ENCODE results near the gene ZNF774. TPM values are rescaled to one million over a fixed set of nuclear protein-coding genes. Genes with fewer than 3 reads are reported as not detected.

The ZNF774 gene
- total and polyA plus RNA-seq, 2 of the 13 experiments (the other 11 are each of a cell fraction or from before 2014, with no cell fraction given): 0.59 to 1.4 TPM

- TF ChIP-seq KDM3A (CRISPR knock-in tag; IDR thresholded peaks at IDR 0.05; ENCODE audit: low read depth): no peak
- 0 out of 2 replicates have a peak, but pooled peaks have one; percentile 53 for TF ChIP-seq ZNF724P (CRISPR knock-in tag; IDR thresholded peaks at IDR 0.05; ENCODE audit: borderline replicate concordance)
- TF ChIP-seq, protein P1, sequence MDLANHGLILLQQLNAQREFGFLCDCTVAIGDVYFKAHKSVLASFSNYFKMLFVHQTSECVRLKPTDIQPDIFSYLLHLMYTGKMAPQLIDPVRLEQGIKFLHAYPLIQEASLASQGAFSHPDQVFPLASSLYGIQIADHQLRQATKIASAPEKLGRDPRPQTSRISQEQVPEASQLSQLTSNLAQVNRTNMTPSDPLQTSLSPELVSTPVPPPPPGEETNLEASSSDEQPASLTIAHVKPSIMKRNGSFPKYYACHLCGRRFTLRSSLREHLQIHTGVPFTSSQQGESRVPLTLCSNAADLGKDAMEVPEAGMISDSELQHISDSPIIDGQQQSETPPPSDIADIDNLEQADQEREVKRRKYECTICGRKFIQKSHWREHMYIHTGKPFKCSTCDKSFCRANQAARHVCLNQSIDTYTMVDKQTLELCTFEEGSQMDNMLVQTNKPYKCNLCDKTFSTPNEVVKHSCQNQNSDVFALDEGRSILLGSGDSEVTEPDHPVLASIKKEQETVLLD (CRISPR knock-in tag; IDR thresholded peaks at IDR 0.05; ENCODE audit: low read depth): no peak
- TF ChIP-seq, protein P2, sequence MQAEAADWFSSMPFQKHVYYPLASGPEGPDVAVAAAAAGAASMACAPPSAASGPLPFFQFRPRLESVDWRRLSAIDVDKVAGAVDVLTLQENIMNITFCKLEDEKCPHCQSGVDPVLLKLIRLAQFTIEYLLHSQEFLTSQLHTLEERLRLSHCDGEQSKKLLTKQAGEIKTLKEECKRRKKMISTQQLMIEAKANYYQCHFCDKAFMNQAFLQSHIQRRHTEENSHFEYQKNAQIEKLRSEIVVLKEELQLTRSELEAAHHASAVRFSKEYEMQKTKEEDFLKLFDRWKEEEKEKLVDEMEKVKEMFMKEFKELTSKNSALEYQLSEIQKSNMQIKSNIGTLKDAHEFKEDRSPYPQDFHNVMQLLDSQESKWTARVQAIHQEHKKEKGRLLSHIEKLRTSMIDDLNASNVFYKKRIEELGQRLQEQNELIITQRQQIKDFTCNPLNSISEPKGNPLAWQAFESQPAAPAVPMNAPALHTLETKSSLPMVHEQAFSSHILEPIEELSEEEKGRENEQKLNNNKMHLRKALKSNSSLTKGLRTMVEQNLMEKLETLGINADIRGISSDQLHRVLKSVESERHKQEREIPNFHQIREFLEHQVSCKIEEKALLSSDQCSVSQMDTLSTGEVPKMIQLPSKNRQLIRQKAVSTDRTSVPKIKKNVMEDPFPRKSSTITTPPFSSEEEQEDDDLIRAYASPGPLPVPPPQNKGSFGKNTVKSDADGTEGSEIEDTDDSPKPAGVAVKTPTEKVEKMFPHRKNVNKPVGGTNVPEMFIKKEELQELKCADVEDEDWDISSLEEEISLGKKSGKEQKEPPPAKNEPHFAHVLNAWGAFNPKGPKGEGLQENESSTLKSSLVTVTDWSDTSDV (CRISPR knock-in tag; IDR thresholded peaks at IDR 0.05): 0 out of 2 replicates have a peak, but pooled peaks have one; percentile 4
- TF ChIP-seq SSRP1 (CRISPR knock-in tag; IDR thresholded peaks at IDR 0.05): no peak
- no peak for TF ChIP-seq CTCF (CRISPR knock-in tag; IDR thresholded peaks at IDR 0.05)
- TF ChIP-seq ZSCAN30 (CRISPR knock-in tag; IDR thresholded peaks at IDR 0.05): 0 out of 2 replicates have a peak, but pooled peaks have one; percentile 36
- TF ChIP-seq, protein P3, sequence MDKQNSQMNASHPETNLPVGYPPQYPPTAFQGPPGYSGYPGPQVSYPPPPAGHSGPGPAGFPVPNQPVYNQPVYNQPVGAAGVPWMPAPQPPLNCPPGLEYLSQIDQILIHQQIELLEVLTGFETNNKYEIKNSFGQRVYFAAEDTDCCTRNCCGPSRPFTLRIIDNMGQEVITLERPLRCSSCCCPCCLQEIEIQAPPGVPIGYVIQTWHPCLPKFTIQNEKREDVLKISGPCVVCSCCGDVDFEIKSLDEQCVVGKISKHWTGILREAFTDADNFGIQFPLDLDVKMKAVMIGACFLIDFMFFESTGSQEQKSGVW (CRISPR knock-in tag; IDR thresholded peaks at IDR 0.05; ENCODE audit: borderline replicate concordance): no peak
- no peak for TF ChIP-seq ZNF792 (CRISPR knock-in tag; IDR thresholded peaks at IDR 0.05)
- TF ChIP-seq ZNF577 (CRISPR knock-in tag; IDR thresholded peaks at IDR 0.05; ENCODE audit: borderline replicate concordance, low read depth): no peak
- no peak for TF ChIP-seq MIER3 (CRISPR knock-in tag; IDR thresholded peaks at IDR 0.05; ENCODE audit: borderline replicate concordance)
- TF ChIP-seq CCDC6 (CRISPR knock-in tag; IDR thresholded peaks at IDR 0.05): peak; percentile 70
- TF ChIP-seq ARID4A (CRISPR knock-in tag; IDR thresholded peaks at IDR 0.05; ENCODE audit: borderline replicate concordance): peak; percentile 75
Observed at GRCh38 chr15:90352107-90352893, at the start of gene ZNF774 (continued).
